HEK293 (cell line): ENCODE results near the gene DNAJC6.

Experiments used
- CTCF ChIA-PET: fragments of 350-600 bp; formaldehyde crosslinking; extraction: SDS; loops from one replicate; lab custom pipeline; 2021; ENCODE audit warnings: antibody characterized with exemption; lab: Yijun Ruan, JAX
- POLR2A ChIA-PET: fragments of 300-600 bp; formaldehyde crosslinking; extraction: SDS; loops from one replicate; lab custom pipeline; 2020; ENCODE audit warnings: antibody characterized with exemption, inconsistent platforms; lab: Yijun Ruan, JAX
- H3K27ac ChIP-seq: fragments of 200-500 bp; sonication (Bioruptor generic); 2 replicates; pipeline ENCODE4 v1.5.1; 2014; ENCODE audit warnings: low read depth, low read length, control low read depth, inconsistent platforms; ENCODE audit errors: extremely low read depth
- H3K36me3 ChIP-seq, 2 experiments: fragments of 200-500 bp in 1 of 2; sonication (Bioruptor generic) in 1 of 2; 1 replicate in 1 of 2; 2 replicates in 1 of 2; pipeline ENCODE4 v1.5.1; 2014 to 2017; ENCODE audit warnings: inconsistent platforms in 2 of 2, low read length in 2 of 2; ENCODE audit not compliant: control insufficient read depth in 2 of 2, insufficient read depth in 1 of 2
- H3K4me1 ChIP-seq: fragments of 200-500 bp; sonication (Bioruptor generic); 2 replicates; pipeline ENCODE4 v1.5.1; 2014; ENCODE audit warnings: mild to moderate bottlenecking, low read length, inconsistent platforms; ENCODE audit not compliant: control insufficient read depth, insufficient read depth
- H3K4me3 ChIP-seq: 2 replicates; pipeline ENCODE4 v1.5.1; 2011; ENCODE audit warnings: low read depth, mild to moderate bottlenecking, control low read depth, low read length, moderate library complexity
- H3K9me3 ChIP-seq: fragments of 200-500 bp; sonication (Bioruptor generic); 2 replicates; pipeline ENCODE4 v1.5.1; 2014; ENCODE audit warnings: low read depth, low read length, inconsistent platforms; ENCODE audit not compliant: control insufficient read depth, insufficient read depth
- KLF7 ChIP-seq: fragments of 450-650 bp; formaldehyde crosslinking; IDR thresholded peaks from 2 replicates; pipeline ENCODE4 v1.5.1; 2016; ENCODE audit warnings: missing biosample characterization, missing genetic modification characterization, borderline replicate concordance
- OSR2 ChIP-seq: fragments of 450-650 bp; formaldehyde crosslinking; IDR thresholded peaks from 2 replicates; pipeline ENCODE4 v1.5.1; 2016; ENCODE audit warnings: missing biosample characterization, missing genetic modification characterization
- OVOL3 ChIP-seq: fragments of 450-650 bp; formaldehyde crosslinking; IDR thresholded peaks from 2 replicates; pipeline ENCODE4 v1.5.1; 2016; ENCODE audit warnings: missing biosample characterization, missing genetic modification characterization
- ZBTB20 ChIP-seq: fragments of 450-650 bp; formaldehyde crosslinking; IDR thresholded peaks from 2 replicates; pipeline ENCODE4 v1.5.1; 2016; ENCODE audit warnings: missing biosample characterization, missing genetic modification characterization
- ZNF132 ChIP-seq: fragments of 450-650 bp; formaldehyde crosslinking; IDR thresholded peaks from 2 replicates; pipeline ENCODE4 v1.5.1; 2017; ENCODE audit warnings: missing biosample characterization, missing genetic modification characterization, borderline replicate concordance
- ZNF169 ChIP-seq: fragments of 450-650 bp; formaldehyde crosslinking; IDR thresholded peaks from 2 replicates; pipeline ENCODE4 v1.5.1; 2016; ENCODE audit warnings: missing biosample characterization, missing genetic modification characterization
- ZNF266 ChIP-seq: fragments of 450-650 bp; formaldehyde crosslinking; IDR thresholded peaks from 2 replicates; pipeline ENCODE4 v1.5.1; 2016; ENCODE audit warnings: missing biosample characterization, missing genetic modification characterization, low read depth
- ZNF292 ChIP-seq: fragments of 450-650 bp; formaldehyde crosslinking; IDR thresholded peaks from 2 replicates; pipeline ENCODE4 v1.5.1; 2016; ENCODE audit warnings: low read depth, missing biosample characterization, missing genetic modification characterization, borderline replicate concordance
- ZNF311 ChIP-seq: fragments of 450-650 bp; formaldehyde crosslinking; IDR thresholded peaks from 2 replicates; pipeline ENCODE4 v1.5.1; 2017; ENCODE audit warnings: missing biosample characterization, missing genetic modification characterization, borderline replicate concordance
- ZNF341 ChIP-seq: fragments of 450-650 bp; formaldehyde crosslinking; IDR thresholded peaks from 2 replicates; pipeline ENCODE4; 2016; ENCODE audit warnings: low read depth, missing biosample characterization, missing genetic modification characterization
- ZNF37A ChIP-seq: fragments of 450-650 bp; IDR thresholded peaks from 2 replicates; pipeline ENCODE4 v1.5.1; 2018; ENCODE audit warnings: missing biosample characterization, missing genetic modification characterization
- ZNF433 ChIP-seq: fragments of 450-650 bp; formaldehyde crosslinking; IDR thresholded peaks from 2 replicates; pipeline ENCODE4 v1.5.1; 2016; ENCODE audit warnings: missing biosample characterization, missing genetic modification characterization, low read depth
- ZNF621 ChIP-seq: fragments of 450-650 bp; formaldehyde crosslinking; IDR thresholded peaks from 2 replicates; pipeline ENCODE4 v1.5.1; 2017; ENCODE audit warnings: missing biosample characterization, missing genetic modification characterization
- ZNF660 ChIP-seq: fragments of 450-650 bp; IDR thresholded peaks from 2 replicates; pipeline ENCODE4 v1.5.1; 2018; ENCODE audit warnings: missing biosample characterization, mild to moderate bottlenecking, missing genetic modification characterization
- ZNF768 ChIP-seq: fragments of 450-650 bp; formaldehyde crosslinking; IDR thresholded peaks from 2 replicates; pipeline ENCODE4 v1.5.1; 2018; ENCODE audit warnings: missing biosample characterization, mild to moderate bottlenecking, missing genetic modification characterization
- ZSCAN16 ChIP-seq: fragments of 450-650 bp; formaldehyde crosslinking; IDR thresholded peaks from 2 replicates; pipeline ENCODE4 v1.5.1; 2016; ENCODE audit warnings: missing biosample characterization, missing genetic modification characterization
- TF ChIP-seq, protein P1 (sequence below): fragments of 450-650 bp; formaldehyde crosslinking; IDR thresholded peaks from 2 replicates; pipeline ENCODE4 v1.5.1; 2016; ENCODE audit warnings: missing biosample characterization, missing genetic modification characterization
- TF ChIP-seq, protein P2 (sequence below): fragments of 450-650 bp; formaldehyde crosslinking; IDR thresholded peaks from 2 replicates; pipeline ENCODE4 v1.5.1; 2017; ENCODE audit warnings: missing biosample characterization, missing genetic modification characterization
- TF ChIP-seq, protein P3 (sequence below): fragments of 450-650 bp; formaldehyde crosslinking; IDR thresholded peaks from 2 replicates; pipeline ENCODE4 v1.5.1; 2016; ENCODE audit warnings: missing biosample characterization, missing genetic modification characterization
- TF ChIP-seq, protein P4 (sequence below): fragments of 450-650 bp; formaldehyde crosslinking; IDR thresholded peaks from 2 replicates; pipeline ENCODE4 v1.5.1; 2016; ENCODE audit warnings: missing biosample characterization, missing genetic modification characterization
- TF ChIP-seq, protein P5 (sequence below): sonication (generic); formaldehyde crosslinking; IDR thresholded peaks from 2 replicates; pipeline ENCODE4 v1.8.1; 2022; ENCODE audit warnings: mild to moderate bottlenecking, moderate library complexity, missing genetic modification reagents

DNAJC6 gene

DNA sequence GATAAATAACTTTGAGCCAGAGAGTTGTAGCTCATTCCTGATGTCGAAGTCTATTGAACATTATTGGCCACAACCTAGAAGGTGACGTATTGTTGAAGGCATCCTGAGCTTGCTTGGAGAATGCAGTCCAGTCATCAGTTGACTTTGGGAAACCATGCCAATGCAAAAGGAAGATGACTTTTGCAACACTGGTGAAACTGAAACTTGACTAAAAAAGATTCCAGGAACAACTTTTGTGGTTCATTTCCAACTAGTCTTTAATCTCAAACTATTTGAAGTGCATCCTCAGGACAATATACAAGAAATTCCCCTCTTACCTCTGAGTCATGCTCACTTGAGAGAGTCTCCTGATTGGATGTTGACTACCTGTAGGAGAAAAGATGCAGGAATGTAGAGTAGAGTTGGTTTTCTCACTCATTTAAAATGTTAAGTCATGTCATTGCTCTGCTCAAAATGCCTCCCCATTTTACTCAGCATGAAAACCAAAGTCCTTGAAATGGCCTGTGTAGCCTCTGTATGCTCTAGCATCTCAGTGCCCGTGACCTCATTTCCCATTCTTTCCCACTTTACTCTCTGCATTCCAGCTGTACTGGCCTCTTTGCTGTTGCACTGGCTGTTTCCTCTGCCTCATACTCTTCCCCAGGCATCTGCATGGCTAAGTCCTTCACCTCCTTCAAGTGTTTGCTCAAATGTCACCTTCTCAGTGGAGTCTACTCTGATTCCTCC lies 86.7 kb downstream of the DNAJC6 start:
- H3K27ac ChIP-seq, result no peak overlapping the region
- TF ChIP-seq, protein P1, sequence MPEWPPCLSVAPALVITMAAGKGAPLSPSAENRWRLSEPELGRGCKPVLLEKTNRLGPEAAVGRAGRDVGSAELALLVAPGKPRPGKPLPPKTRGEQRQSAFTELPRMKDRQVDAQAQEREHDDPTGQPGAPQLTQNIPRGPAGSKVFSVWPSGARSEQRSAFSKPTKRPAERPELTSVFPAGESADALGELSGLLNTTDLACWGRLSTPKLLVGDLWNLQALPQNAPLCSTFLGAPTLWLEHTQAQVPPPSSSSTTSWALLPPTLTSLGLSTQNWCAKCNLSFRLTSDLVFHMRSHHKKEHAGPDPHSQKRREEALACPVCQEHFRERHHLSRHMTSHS, result no peak
- TF ChIP-seq ZNF292 (no peak), ZNF311 (tag by site-specific recombination) (no peak)
- TF ChIP-seq, all 188 proteins: peak for 0
- ChIA-PET CTCF (no interaction called here), POLR2A (no interaction called here)
- Histone ChIP-seq H3K9me3 (no peaks in the 10 kb centered on the region), H3K4me3 (no peak overlapping the region), H3K4me1 (no peaks in the 10 kb centered on the region), H3K36me3 (peaks cover 0 to 57% of the 10 kb centered on the region in 2 experiments; a peak in 1 of 3 replicates)

DNA sequence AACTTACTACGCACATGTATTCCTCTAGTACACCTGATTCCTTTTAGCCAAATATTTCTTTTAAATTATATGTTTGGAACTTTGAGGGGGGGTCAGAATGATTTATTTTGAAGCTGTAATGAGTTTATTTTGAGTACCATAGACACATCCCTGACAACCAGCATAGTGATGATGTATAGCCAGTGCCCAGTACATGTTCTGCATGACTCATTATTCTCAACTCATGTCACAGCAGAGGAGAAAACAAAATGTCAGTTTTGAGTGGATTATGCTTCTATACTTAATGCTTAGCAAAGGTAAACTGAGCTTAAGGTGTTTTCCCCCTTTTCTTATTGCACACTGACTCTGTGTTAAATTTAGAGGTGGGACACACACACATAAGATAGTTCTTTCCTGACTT lies 88.7 kb downstream of the DNAJC6 start:
- no peaks in the 10 kb centered on the region for H3K4me1 ChIP-seq
- ChIA-PET POLR2A (no interaction called here), CTCF (interaction anchor here (1.2 kb wide), 1 partner anchor 9 kb away, joined by 3 read pairs; no protein-coding TSS in a partner anchor)
- H3K4me3 ChIP-seq, result no peak overlapping the region
- TF ChIP-seq ZSCAN16 (no peak), ZNF621 (tag by site-specific recombination) (no peak), OVOL3 (tag by site-specific recombination) (no peak), OSR2 (tag by site-specific recombination) (no peak), ZNF132 (tag by site-specific recombination) (no peak)
- TF ChIP-seq, protein P2, sequence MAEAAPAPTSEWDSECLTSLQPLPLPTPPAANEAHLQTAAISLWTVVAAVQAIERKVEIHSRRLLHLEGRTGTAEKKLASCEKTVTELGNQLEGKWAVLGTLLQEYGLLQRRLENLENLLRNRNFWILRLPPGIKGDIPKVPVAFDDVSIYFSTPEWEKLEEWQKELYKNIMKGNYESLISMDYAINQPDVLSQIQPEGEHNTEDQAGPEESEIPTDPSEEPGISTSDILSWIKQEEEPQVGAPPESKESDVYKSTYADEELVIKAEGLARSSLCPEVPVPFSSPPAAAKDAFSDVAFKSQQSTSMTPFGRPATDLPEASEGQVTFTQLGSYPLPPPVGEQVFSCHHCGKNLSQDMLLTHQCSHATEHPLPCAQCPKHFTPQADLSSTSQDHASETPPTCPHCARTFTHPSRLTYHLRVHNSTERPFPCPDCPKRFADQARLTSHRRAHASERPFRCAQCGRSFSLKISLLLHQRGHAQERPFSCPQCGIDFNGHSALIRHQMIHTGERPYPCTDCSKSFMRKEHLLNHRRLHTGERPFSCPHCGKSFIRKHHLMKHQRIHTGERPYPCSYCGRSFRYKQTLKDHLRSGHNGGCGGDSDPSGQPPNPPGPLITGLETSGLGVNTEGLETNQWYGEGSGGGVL (tag by site-specific recombination), result no peak
- TF ChIP-seq, protein P3, sequence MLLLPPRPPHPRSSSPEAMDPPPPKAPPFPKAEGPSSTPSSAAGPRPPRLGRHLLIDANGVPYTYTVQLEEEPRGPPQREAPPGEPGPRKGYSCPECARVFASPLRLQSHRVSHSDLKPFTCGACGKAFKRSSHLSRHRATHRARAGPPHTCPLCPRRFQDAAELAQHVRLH (tag by site-specific recombination), result no peak
- H3K36me3 ChIP-seq, result peaks cover 0 to 61% of the 10 kb centered on the region in 2 experiments; a peak in 1 of 3 replicates
- H3K27ac ChIP-seq, result no peak overlapping the region
- H3K9me3 ChIP-seq, result no peaks in the 10 kb centered on the region

DNA sequence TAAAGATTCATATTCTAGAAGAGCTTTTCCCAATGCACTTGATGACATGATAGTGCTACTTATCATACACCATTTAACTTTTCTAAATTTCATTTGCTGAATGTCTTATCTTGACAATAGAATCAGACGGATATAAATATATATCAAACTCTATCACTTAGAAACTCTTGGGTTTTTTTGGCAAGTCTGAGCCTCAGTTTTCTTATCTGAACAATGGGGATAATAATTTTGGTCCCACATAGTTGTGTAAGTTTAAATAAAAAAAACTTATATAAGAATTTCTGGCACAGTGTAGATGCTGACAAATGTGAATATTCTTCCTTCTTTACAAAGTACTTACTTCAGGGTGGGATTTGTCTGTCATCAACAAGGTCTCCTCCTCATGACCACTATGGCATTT lies 89.7 kb downstream of the DNAJC6 start:
- Histone ChIP-seq H3K9me3 (no peaks in the 10 kb centered on the region), H3K4me3 (no peak overlapping the region), H3K4me1 (no peaks in the 10 kb centered on the region), H3K36me3 (peaks cover 0 to 58% of the 10 kb centered on the region in 2 experiments; a peak in 1 of 3 replicates), H3K27ac (no peak overlapping the region)
- POLR2A ChIA-PET, result no interaction called here
- CTCF ChIA-PET, result interaction anchor here (1.2 kb wide), 1 partner anchor 10 kb away, joined by 3 read pairs; no protein-coding TSS in a partner anchor
- TF ChIP-seq ZNF37A (tag by site-specific recombination), result no peak
- TF ChIP-seq, protein P4, sequence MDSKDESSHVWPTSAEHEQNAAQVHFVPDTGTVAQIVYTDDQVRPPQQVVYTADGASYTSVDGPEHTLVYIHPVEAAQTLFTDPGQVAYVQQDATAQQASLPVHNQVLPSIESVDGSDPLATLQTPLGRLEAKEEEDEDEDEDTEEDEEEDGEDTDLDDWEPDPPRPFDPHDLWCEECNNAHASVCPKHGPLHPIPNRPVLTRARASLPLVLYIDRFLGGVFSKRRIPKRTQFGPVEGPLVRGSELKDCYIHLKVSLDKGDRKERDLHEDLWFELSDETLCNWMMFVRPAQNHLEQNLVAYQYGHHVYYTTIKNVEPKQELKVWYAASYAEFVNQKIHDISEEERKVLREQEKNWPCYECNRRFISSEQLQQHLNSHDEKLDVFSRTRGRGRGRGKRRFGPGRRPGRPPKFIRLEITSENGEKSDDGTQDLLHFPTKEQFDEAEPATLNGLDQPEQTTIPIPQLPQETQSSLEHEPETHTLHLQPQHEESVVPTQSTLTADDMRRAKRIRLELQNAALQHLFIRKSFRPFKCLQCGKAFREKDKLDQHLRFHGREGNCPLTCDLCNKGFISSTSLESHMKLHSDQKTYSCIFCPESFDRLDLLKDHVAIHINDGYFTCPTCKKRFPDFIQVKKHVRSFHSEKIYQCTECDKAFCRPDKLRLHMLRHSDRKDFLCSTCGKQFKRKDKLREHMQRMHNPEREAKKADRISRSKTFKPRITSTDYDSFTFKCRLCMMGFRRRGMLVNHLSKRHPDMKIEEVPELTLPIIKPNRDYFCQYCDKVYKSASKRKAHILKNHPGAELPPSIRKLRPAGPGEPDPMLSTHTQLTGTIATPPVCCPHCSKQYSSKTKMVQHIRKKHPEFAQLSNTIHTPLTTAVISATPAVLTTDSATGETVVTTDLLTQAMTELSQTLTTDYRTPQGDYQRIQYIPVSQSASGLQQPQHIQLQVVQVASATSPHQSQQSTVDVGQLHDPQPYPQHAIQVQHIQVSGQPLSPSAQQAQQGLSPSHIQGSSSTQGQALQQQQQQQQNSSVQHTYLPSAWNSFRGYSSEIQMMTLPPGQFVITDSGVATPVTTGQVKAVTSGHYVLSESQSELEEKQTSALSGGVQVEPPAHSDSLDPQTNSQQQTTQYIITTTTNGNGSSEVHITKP (tag by site-specific recombination), result no peak
- no peak for TF ChIP-seq KLF7 (tag by site-specific recombination)
- no peak for TF ChIP-seq ZNF433 (tag by site-specific recombination)
- TF ChIP-seq ZNF768 (tag by site-specific recombination), result no peak
- TF ChIP-seq ZBTB20 (tag by site-specific recombination), result no peak
- no peak for TF ChIP-seq ZNF266
- no peak for TF ChIP-seq ZNF169 (tag by site-specific recombination)
- TF ChIP-seq ZNF660, result no peak
- no peak for TF ChIP-seq ZNF341
- TF ChIP-seq, protein P5, sequence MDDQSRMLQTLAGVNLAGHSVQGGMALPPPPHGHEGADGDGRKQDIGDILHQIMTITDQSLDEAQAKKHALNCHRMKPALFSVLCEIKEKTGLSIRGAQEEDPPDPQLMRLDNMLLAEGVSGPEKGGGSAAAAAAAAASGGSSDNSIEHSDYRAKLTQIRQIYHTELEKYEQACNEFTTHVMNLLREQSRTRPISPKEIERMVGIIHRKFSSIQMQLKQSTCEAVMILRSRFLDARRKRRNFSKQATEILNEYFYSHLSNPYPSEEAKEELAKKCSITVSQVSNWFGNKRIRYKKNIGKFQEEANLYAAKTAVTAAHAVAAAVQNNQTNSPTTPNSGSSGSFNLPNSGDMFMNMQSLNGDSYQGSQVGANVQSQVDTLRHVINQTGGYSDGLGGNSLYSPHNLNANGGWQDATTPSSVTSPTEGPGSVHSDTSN (CRISPR knock-in tag), result no peak
